Transverse colon (tissue), 4 donors: ENCODE data around the gene CCNF. TPM values are rescaled to one million over a fixed set of nuclear protein-coding genes. Genes with fewer than 3 reads are reported as not detected.

Source experiments
- DNase-seq: peaks from one replicate; pipeline ENCODE4 v3.0.0-alpha.2; 2019
- H3K27ac ChIP-seq, 4 donors: fragments of 200-600 bp; sonication (generic); 2 replicates each; pipeline ENCODE4 v1.5.1; 2016 to 2018; ENCODE audit warnings: inconsistent platforms in 4 of 4
- H3K27me3 ChIP-seq: fragments of 200-600 bp; sonication (generic); 2 replicates; pipeline ENCODE4 v1.5.1; 2017; ENCODE audit warnings: inconsistent platforms
- H3K36me3 ChIP-seq, 4 donors: fragments of 200-600 bp; sonication (generic); 2 replicates each; pipeline ENCODE4 v1.5.1; 2017 to 2019; ENCODE audit warnings: inconsistent platforms in 4 of 4
- H3K4me1 ChIP-seq, 4 donors: fragments of 200-600 bp; sonication (generic); 2 replicates each; pipeline ENCODE4 v1.5.1; 2017 to 2020; ENCODE audit warnings: inconsistent platforms in 4 of 4
- H3K4me3 ChIP-seq, 4 donors: fragments of 200-600 bp; sonication (generic); 1 replicate in 1 of 4; 2 replicates in 3 of 4; pipeline versions ENCODE4 v1.5.1 to v1.6.1; 2017 to 2019; ENCODE audit warnings: inconsistent platforms in 4 of 4
- H3K9me3 ChIP-seq, 2 donors: fragments of 200-600 bp; sonication (generic); 2 replicates each; pipeline ENCODE4 v1.5.1; 2017 to 2019; ENCODE audit warnings: inconsistent platforms in 2 of 2
- CTCF ChIP-seq, 5 experiments: fragments of 200-600 bp in 3 of 5; fragments of 450-650 bp in 2 of 5; sonication (generic) in 3 of 5; IDR thresholded peaks; 1 replicate in 2 of 5; 2 replicates in 3 of 5; pipeline ENCODE4 v1.5.1; 2016 to 2017; ENCODE audit warnings: antibody characterized with exemption in 5 of 5, inconsistent platforms in 3 of 5, mild to moderate bottlenecking in 2 of 5, moderate library complexity in 1 of 5
- EP300 ChIP-seq: sonication (generic); formaldehyde crosslinking; IDR thresholded peaks from one replicate; pipeline ENCODE4 v1.6.1; 2017; ENCODE audit warnings: antibody characterized with exemption, low read depth
- POLR2A ChIP-seq: fragments of 450-650 bp; IDR thresholded peaks from one replicate; pipeline ENCODE4 v1.6.1; 2016; ENCODE audit warnings: antibody characterized with exemption, mild to moderate bottlenecking, moderate library complexity
- POLR2AphosphoS5 ChIP-seq, 3 donors: sonication (generic); formaldehyde crosslinking; IDR thresholded peaks; one replicate each; pipeline ENCODE4 v1.6.1; 2016; ENCODE audit warnings: antibody characterized with exemption in 3 of 3
- WGBS, 2 donors: methylation state at CpG; one replicate each; pipeline ENCODE4 v1.1.5; 2018; ENCODE audit warnings: low coverage in 1 of 2; 5-methylcytosine and 5-hydroxymethylcytosine counted together
- in situ Hi-C, 4 donors: fragments of 200-750 bp; cut with MboI; loops; one replicate each; pipeline versions ENCODE4 v1.15.0 to v1.15.1; 2017; ENCODE audit warnings: low sequenced_read_pairs in 3 of 4, low pct_ligation_motif_present in 1 of 4, low pct_unique_long_range_greater_than_20kb in 1 of 4
- intact Hi-C: fragments of 100-400 bp; cut with DNase I; formaldehyde crosslinking; loops from one replicate; pipeline ENCODE4 v1.15.1; 2023; ENCODE audit warnings: low total_unique reads
- total RNA-seq, 4 donors: library from RNA; depleted of rRNA; stranded (reverse); fragments of >200 nt; gene quantifications; one replicate each; pipeline ENCODE4 v1.1.0, GENCODE V29; 2016

CCNF gene
- total RNA-seq, 4 donors from 2014 or later, result 0.75 to 24.9 (median 2.3) TPM

GRCh38 chr16:2487903-2488531 is 58.8 kb downstream of the CCNF start:
- Histone ChIP-seq H3K9me3 (no peaks in the 10 kb centered on the region), H3K36me3 (no peaks in the 10 kb centered on the region), H3K4me3 (no peak overlapping the region), H3K4me1 (peaks cover 4 to 30% (median 8%) of the 10 kb centered on the region in 4 donors), H3K27ac (no peak overlapping the region), H3K27me3 (no peaks in the 10 kb centered on the region)
- DNase-seq, result no peak
- intact Hi-C loops (no loop called here), in situ Hi-C loops (loop anchor here in 3 of 4 donors (25.0 kb wide), 3 partner anchors 151 to 326 kb away; partner anchors contain the start of genes ABCA3 (in 2 of the 3), CASKIN1 (in 1 of the 3) and TRAF7 (in 1 of the 3))
- 81 to 100% methylated on average over 1 to 15 of the region's 15 CpGs for WGBS, 2 donors
- TF ChIP-seq POLR2AphosphoS5 (IDR thresholded peaks at IDR 0.05) (no peak), CTCF (IDR thresholded peaks at IDR 0.05) (no peak), EP300 (no peak), POLR2A (no peak)

DNA sequence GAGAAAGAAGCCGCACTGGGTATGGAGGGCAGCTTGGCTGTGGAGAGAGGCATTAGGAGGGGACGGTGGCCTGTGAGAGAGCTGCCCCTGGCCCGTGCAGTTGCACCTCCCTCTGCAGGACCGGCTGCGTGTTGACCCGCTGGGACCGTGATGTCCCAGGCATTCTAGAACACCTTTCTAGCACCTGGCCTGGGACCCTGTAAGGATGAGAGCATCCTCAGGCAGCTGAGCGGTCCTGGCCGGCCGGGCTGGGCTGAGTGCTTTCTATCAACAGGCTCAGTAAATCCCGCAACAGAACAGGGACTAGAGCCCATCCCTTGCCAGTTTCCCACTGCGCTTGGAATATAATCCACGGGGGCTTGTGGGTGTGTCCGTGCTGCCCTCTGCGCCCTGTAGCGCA is 60.3 kb downstream of the CCNF start:
- in situ Hi-C loops (loop anchor here in 3 of 4 donors (25.0 kb wide), 3 partner anchors 152 to 327 kb away; partner anchors contain the start of genes ABCA3 (in 2 of the 3), CASKIN1 (in 1 of the 3) and TRAF7 (in 1 of the 3)), intact Hi-C loops (no loop called here)
- H3K27me3 ChIP-seq, result no peaks in the 10 kb centered on the region
- DNase-seq, result no peak
- no peak overlapping the region for H3K4me3 ChIP-seq
- TF ChIP-seq POLR2AphosphoS5 (IDR thresholded peaks at IDR 0.05), result no peak
- TF ChIP-seq EP300, result no peak
- no peak for TF ChIP-seq POLR2A
- TF ChIP-seq CTCF (IDR thresholded peaks at IDR 0.05), result no peak
- H3K36me3 ChIP-seq, result no peaks in the 10 kb centered on the region
- no peaks in the 10 kb centered on the region for H3K9me3 ChIP-seq
- H3K4me1 ChIP-seq, result peaks cover 0 to 22% (median 3%) of the 10 kb centered on the region in 4 donors
- WGBS, 2 donors, result 95 to 100% methylated on average over 1 to 16 of the region's 16 CpGs
- H3K27ac ChIP-seq, result no peak overlapping the region

DNA sequence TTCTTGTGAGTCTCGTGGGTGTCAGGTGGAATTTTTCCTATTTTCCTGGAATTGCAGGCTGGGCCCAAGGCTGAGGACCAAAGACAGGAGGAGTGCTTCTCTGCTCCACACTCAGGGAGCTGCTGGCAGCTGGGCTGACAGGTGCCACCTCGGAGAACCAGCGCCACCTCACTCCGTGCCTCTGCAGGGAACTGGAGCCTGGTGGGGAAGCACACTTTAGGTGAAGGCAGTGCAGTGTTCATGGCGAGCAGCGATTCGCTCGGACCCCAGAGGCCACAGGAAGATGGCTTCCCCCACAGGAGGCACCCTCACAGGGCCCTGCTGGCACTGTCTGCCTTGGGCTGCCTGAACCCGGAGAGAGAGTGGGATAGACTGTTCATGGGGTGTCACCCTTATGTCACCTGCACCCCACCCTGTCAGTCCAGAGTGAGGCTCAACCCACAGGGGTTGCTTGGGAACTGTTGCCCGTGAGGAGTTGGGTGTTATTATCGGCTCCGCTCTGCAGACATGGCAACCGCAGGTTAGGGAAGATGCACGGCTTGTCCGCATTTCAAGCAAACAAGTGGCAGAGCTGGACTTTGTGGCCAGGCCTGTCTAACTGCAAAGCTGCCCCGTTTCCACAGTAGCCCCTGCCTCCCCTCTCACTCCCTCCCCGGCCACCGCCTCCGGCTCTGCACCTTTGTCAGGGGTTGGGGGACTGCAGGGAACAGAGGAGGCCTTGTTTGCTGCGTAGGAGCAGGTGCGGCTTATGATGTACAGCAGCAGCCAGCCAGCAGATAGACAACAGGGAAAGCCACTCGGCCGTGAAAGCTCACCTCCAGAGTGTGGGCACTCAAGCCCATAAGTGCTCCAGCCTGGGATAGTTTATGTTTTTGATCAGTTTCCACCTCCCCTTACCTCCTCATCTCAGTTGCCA is 61.2 kb downstream of the CCNF start:
- DNase-seq, result no peak
- no peak for TF ChIP-seq POLR2AphosphoS5 (IDR thresholded peaks at IDR 0.05)
- TF ChIP-seq EP300, result no peak
- TF ChIP-seq POLR2A, result no peak
- TF ChIP-seq CTCF (IDR thresholded peaks at IDR 0.05), result no peak
- Histone ChIP-seq H3K4me1 (peaks cover 0 to 22% (median 3%) of the 10 kb centered on the region in 4 donors), H3K36me3 (no peaks in the 10 kb centered on the region), H3K27me3 (no peaks in the 10 kb centered on the region), H3K9me3 (no peaks in the 10 kb centered on the region), H3K27ac (no peak overlapping the region), H3K4me3 (no peak overlapping the region)
- intact Hi-C loops (no loop called here), in situ Hi-C loops (loop anchor here (10.0 to 25.0 kb wide), 4 partner anchors 56 to 328 kb away; partner anchors contain the start of genes ABCA3 (in 2 of the 4), CASKIN1 (in 1 of the 4) and TRAF7 (in 1 of the 4))
- WGBS, 2 donors, result 75 to 81% methylated on average over 2 to 22 of the region's 23 CpGs

GRCh38 chr16:2492292-2492691 is 63.0 kb downstream of the CCNF start:
- in situ Hi-C loops, result loop anchor here (10.0 to 25.0 kb wide), 4 partner anchors 57 to 330 kb away; partner anchors contain the start of genes ABCA3 (in 2 of the 4), CASKIN1 (in 1 of the 4) and TRAF7 (in 1 of the 4)
- H3K27ac ChIP-seq, result peak overlapping the region in 3 of 4 donors; percentile 15 to 50 (median 29)
- WGBS, 2 donors, result 48 to 58% methylated on average over 6 to 13 of the region's 13 CpGs
- no peaks in the 10 kb centered on the region for H3K36me3 ChIP-seq
- H3K9me3 ChIP-seq, result no peaks in the 10 kb centered on the region
- peaks cover 0 to 21% (median 5%) of the 10 kb centered on the region in 4 donors for H3K4me1 ChIP-seq
- intact Hi-C loops, result no loop called here
- H3K27me3 ChIP-seq, result no peaks in the 10 kb centered on the region
- TF ChIP-seq CTCF (IDR thresholded peaks at IDR 0.05) (no peak), POLR2A (no peak), POLR2AphosphoS5 (IDR thresholded peaks at IDR 0.05) (no peak)
- no peak overlapping the region for H3K4me3 ChIP-seq
- peak; percentile 37 for DNase-seq
